Activated CD8-positive, alpha-beta memory T cell treated with anti-CD3 and anti-CD28 coated beads for 1 hour (primary cell): ENCODE results near the gene CNNM3.

ENCODE experiments used
- DNase-seq, 2 donors: peaks; one replicate each; pipeline ENCODE4 v3.0.0-alpha.2; 2020; ENCODE audit warnings: low read depth in 1 of 2; ENCODE audit errors: extremely low read depth in 1 of 2

The CNNM3 gene

GRCh38 chr2:96874198-96874831 lies 58.2 kb downstream of the CNNM3 start:
- no peak for DNase-seq

GRCh38 chr2:96875498-96876268 lies 59.6 kb downstream of the CNNM3 start:
- DNase-seq: no peak

GRCh38 chr2:96876269-96877041 lies 60.4 kb downstream of the CNNM3 start:
- no peak for DNase-seq

GRCh38 chr2:96877042-96877451 lies 61.0 kb downstream of the CNNM3 start:
- DNase-seq: no peak

- DNase-seq: no peak
These were observed 61.6 kb downstream of the CNNM3 start for GRCh38 chr2:96877631-96878092.

GRCh38 chr2:96878171-96878570 lies 62.1 kb downstream of the CNNM3 start:
- no peak for DNase-seq

- DNase-seq: no peak
These were observed 62.9 kb downstream of the CNNM3 start for GRCh38 chr2:96878796-96879544.

- no peak for DNase-seq
These were observed 63.5 kb downstream of the CNNM3 start for GRCh38 chr2:96879545-96880040.

GRCh38 chr2:96880891-96881273 lies 64.8 kb downstream of the CNNM3 start:
- no peak for DNase-seq

- DNase-seq: no peak
These were observed 65.5 kb downstream of the CNNM3 start for GRCh38 chr2:96881349-96882195.

- DNase-seq: no peak
These were observed 66.2 kb downstream of the CNNM3 start for GRCh38 chr2:96882230-96882629.

GRCh38 chr2:96882906-96883305 lies 66.8 kb downstream of the CNNM3 start:
- no peak for DNase-seq

- DNase-seq: no peak
These were observed 67.2 kb downstream of the CNNM3 start for GRCh38 chr2:96883306-96883705.
